HG02981 (cell line): Measurements from ENCODE around the gene FBXO36.

Experiments used
- ATAC-seq: cut with Tn5 transposase; IDR thresholded peaks from one replicate; pipeline ENCODE4 v1.9.1; 2021; ENCODE audit warnings: mild to moderate bottlenecking, moderate library complexity; ENCODE audit not compliant: unreplicated experiment

The FBXO36 gene

GRCh38 chr2:230043025-230043424 is 120.7 kb downstream of the FBXO36 start:
- no peak for ATAC-seq

- no peak for ATAC-seq
These were observed 121.2 kb downstream of the FBXO36 start for GRCh38 chr2:230043461-230043860.

- ATAC-seq = no peak
These were observed 124.2 kb downstream of the FBXO36 start for GRCh38 chr2:230046491-230046890.

- ATAC-seq = no peak
These were observed 125.8 kb downstream of the FBXO36 start for GRCh38 chr2:230048010-230048671.

GRCh38 chr2:230050136-230050535 is 127.8 kb downstream of the FBXO36 start:
- no peak for ATAC-seq

GRCh38 chr2:230052299-230052698 is 130.0 kb downstream of the FBXO36 start:
- ATAC-seq = no peak

GRCh38 chr2:230053753-230054478 is 131.6 kb downstream of the FBXO36 start:
- no peak for ATAC-seq

GRCh38 chr2:230060672-230061293 is 138.5 kb downstream of the FBXO36 start:
- ATAC-seq = no peak
